ENCODE data around the gene MDC1. TPM values are rescaled to one million over a fixed set of nuclear protein-coding genes. Genes with fewer than 3 reads are reported as not detected.

The MDC1 gene
- total RNA-seq, 2 experiments from 2014 or later = 50.5 to 56.8 TPM

GRCh38 chr6:30747300-30747687, 30.2 kb upstream of the MDC1 start:
- no peak overlapping the region for H3K4me3 Mint-ChIP-seq
- peaks cover 32% of the 10 kb centered on the region for H3K4me1 Mint-ChIP-seq (ENCODE audit: low read depth)

GRCh38 chr6:30744054-30744805, 27.1 kb upstream of the MDC1 start, which contains the start of gene IER3:
IER3 (minus strand) TSS chr6:30744547; CDS start chr6:30744518, 29 bp downstream.
- peaks cover 25% of the 10 kb centered on the region for H3K36me3 Mint-ChIP-seq (ENCODE audit: low read depth)
- POLR2A ChIA-PET = interaction anchor here (0.5 to 2.1 kb wide), 8 partner anchors 9 to 343 kb away, joined by 3 to 11 read pairs (median 3); no protein-coding TSS in a partner anchor
- intact Hi-C loops (cut with DNase I, micrococcal nuclease) = loop anchor here (1.0 to 10.0 kb wide), 6 partner anchors 83 to 343 kb away; no protein-coding TSS in a partner anchor
- ATAC-seq (ENCODE audit: poor library complexity) (peak; percentile 62), DNase-seq (peak; percentile 42 to 92 (median 60))
- CTCF ChIA-PET = interaction anchor here (0.6 to 2.5 kb wide), 12 partner anchors 8 to 251 kb away, joined by 3 to 12 read pairs (median 3); partner anchors contain the start of gene DDR1
- no peaks in the 10 kb centered on the region for H3K27me3 ChIP-seq (ENCODE audit: control insufficient read depth in 1 of 2, insufficient read depth in 2 of 2, low read length in 2 of 2)
- peak within 1 kb of the TSS; percentile 31 to 76 for H3K27ac ChIP-seq (ENCODE audit: low read depth in 1 of 2, low read length in 2 of 2)
- peak within 1 kb of the TSS; percentile 91 for H3K27ac Mint-ChIP-seq
- peak within 1 kb of the TSS; percentile 85 for H3K4me3 ChIP-seq (ENCODE audit: low read length)
- H3K4me3 Mint-ChIP-seq = peak within 1 kb of the TSS; percentile 97
- H3K36me3 ChIP-seq (ENCODE audit: insufficient read depth, low read length) = peaks cover 17% of the 10 kb centered on the region
- peak; percentile 82 for TF ChIP-seq CTCF (IDR thresholded peaks at IDR 0.05)
- peaks cover 51% of the 10 kb centered on the region for H3K4me1 ChIP-seq (ENCODE audit: insufficient read depth, low read length)
- H3K9me3 ChIP-seq (ENCODE audit: control insufficient read depth in 1 of 2, insufficient read depth in 1 of 2, low read length in 2 of 2) = no peaks in the 10 kb centered on the region
- H3K9me3 Mint-ChIP-seq = no peaks in the 10 kb centered on the region
- H3K27me3 Mint-ChIP-seq = no peaks in the 10 kb centered on the region
- H3K4me1 Mint-ChIP-seq (ENCODE audit: low read depth) = peaks cover 54% of the 10 kb centered on the region

More at GRCh38 chr6:30747300-30747687, 30.2 kb upstream of the MDC1 start:
- no peaks in the 10 kb centered on the region for H3K9me3 Mint-ChIP-seq
- ChIA-PET POLR2A (interaction anchor here (0.9 to 1.4 kb wide), 5 partner anchors 16 to 63 kb away, joined by 3 to 5 read pairs (median 3); no protein-coding TSS in a partner anchor), CTCF (interaction anchor here (0.7 to 1.5 kb wide), 5 partner anchors 10 to 81 kb away, joined by 3 to 5 read pairs (median 3); partner anchors contain the start of gene PPP1R18)
- Histone ChIP-seq H3K36me3 (ENCODE audit: insufficient read depth, low read length) (no peaks in the 10 kb centered on the region), H3K4me3 (ENCODE audit: low read length) (no peak overlapping the region), H3K27me3 (ENCODE audit: control insufficient read depth in 1 of 2, insufficient read depth in 2 of 2, low read length in 2 of 2) (no peaks in the 10 kb centered on the region), H3K27ac (ENCODE audit: low read depth in 1 of 2, low read length in 2 of 2) (no peak overlapping the region), H3K9me3 (ENCODE audit: control insufficient read depth in 1 of 2, insufficient read depth in 1 of 2, low read length in 2 of 2) (no peaks in the 10 kb centered on the region), H3K4me1 (ENCODE audit: insufficient read depth, low read length) (peaks cover 23% of the 10 kb centered on the region)
- TF ChIP-seq CTCF (IDR thresholded peaks at IDR 0.05) = no peak
- DNase-seq (no peak), ATAC-seq (ENCODE audit: poor library complexity) (no peak)
- intact Hi-C loops (cut with DNase I, micrococcal nuclease) = loop anchor here in 1 of 2 experiments (10.0 kb wide), 1 partner anchor 338 kb away; no protein-coding TSS in a partner anchor
- no peaks in the 10 kb centered on the region for H3K27me3 Mint-ChIP-seq
- peaks cover 6% of the 10 kb centered on the region for H3K36me3 Mint-ChIP-seq (ENCODE audit: low read depth)
- no peak overlapping the region for H3K27ac Mint-ChIP-seq

GRCh38 chr6:30743099-30744053, 26.3 kb upstream of the MDC1 start:
- ChIA-PET POLR2A (interaction anchor here (1.1 to 2.1 kb wide), 8 partner anchors 9 to 128 kb away, joined by 3 to 11 read pairs (median 4); partner anchors contain the start of genes MRPS18B and PPP1R10), CTCF (interaction anchor here (0.8 to 2.5 kb wide), 5 partner anchors 12 to 134 kb away, joined by 3 to 12 read pairs (median 7); partner anchors contain the start of gene MDC1)
- TF ChIP-seq CTCF (IDR thresholded peaks at IDR 0.05) = no peak
- Mint-ChIP-seq H3K36me3 (ENCODE audit: low read depth) (peaks cover 33% of the 10 kb centered on the region), H3K4me3 (peak overlapping the region; percentile 97), H3K4me1 (ENCODE audit: low read depth) (peaks cover 61% of the 10 kb centered on the region), H3K9me3 (no peaks in the 10 kb centered on the region), H3K27me3 (no peaks in the 10 kb centered on the region), H3K27ac (peak overlapping the region; percentile 91)
- peaks cover 58% of the 10 kb centered on the region for H3K4me1 ChIP-seq (ENCODE audit: insufficient read depth, low read length)
- no peaks in the 10 kb centered on the region for H3K9me3 ChIP-seq (ENCODE audit: control insufficient read depth in 1 of 2, insufficient read depth in 1 of 2, low read length in 2 of 2)
- H3K4me3 ChIP-seq (ENCODE audit: low read length) = peak overlapping the region; percentile 85
- ATAC-seq (ENCODE audit: poor library complexity) (peak; percentile 28), DNase-seq (peak in 9 of 14 experiments; percentile 25 to 72 (median 31))
- intact Hi-C loops (cut with DNase I, micrococcal nuclease) = loop anchor here (1.0 to 10.0 kb wide), 6 partner anchors 84 to 344 kb away; no protein-coding TSS in a partner anchor
- H3K27ac ChIP-seq (ENCODE audit: low read depth in 1 of 2, low read length in 2 of 2) = peak overlapping the region; percentile 31 to 76
- H3K27me3 ChIP-seq (ENCODE audit: control insufficient read depth in 1 of 2, insufficient read depth in 2 of 2, low read length in 2 of 2) = no peaks in the 10 kb centered on the region
- peaks cover 24% of the 10 kb centered on the region for H3K36me3 ChIP-seq (ENCODE audit: insufficient read depth, low read length)

Measured in CD4-positive, alpha-beta T cell (primary cell).